T47D (cell line): ENCODE results near the gene DBET.
"Not testable (repeated sequence)": the region's sequence is repeated elsewhere in the genome, so short reads cannot be mapped to it uniquely, and the experiment has no call there.

Experiments
- DNase-seq, 2 experiments: peaks; one replicate each; pipeline versions ENCODE4 v3.0.0 to v3.0.0-alpha.2; 2011 to 2012; ENCODE audit warnings: low read depth in 1 of 2, low spot score in 1 of 2
- in situ Hi-C: cut with HindIII; loops from 2 replicates; pipeline ENCODE4 v1.10.0; 2016; ENCODE audit warnings: low sequenced_read_pairs, low pct_unique_long_range_greater_than_20kb

DBET gene

DNA sequence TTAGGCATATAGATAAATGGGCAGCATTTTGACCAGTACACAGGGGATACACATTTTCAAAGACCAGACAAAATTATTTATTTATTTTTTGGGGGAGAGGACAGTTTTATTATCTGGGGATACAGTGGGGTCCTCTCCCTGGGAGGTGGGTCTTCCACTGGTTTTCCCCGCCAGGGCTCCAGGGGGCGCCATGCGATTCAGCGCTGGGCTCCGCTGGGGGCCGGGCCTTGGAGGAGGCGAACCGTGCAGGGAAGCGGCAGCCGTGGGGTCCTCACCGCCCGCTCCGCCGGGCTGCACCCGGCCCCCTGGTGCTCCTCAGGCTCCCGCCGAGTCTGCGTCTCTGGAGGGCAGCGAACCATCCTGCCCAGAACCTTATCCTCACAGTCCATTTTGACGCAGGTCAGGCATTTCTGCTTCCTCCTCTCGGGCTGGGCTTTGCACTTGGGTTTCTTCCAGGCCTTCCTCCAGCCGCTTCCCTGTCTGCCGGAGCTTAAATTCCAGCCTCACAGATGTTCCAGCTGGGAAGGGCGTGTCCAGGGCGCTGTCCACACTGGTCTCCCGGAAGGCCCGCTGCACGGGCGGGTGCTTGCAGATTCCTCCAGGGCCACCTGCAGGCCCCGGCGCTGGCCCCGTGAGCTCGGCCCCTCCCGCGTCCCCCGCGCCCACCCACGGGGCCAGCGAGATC lies 26.5 kb upstream of the DBET start:
- in situ Hi-C loops, DNase-seq: not testable (repeated sequence)

DNA sequence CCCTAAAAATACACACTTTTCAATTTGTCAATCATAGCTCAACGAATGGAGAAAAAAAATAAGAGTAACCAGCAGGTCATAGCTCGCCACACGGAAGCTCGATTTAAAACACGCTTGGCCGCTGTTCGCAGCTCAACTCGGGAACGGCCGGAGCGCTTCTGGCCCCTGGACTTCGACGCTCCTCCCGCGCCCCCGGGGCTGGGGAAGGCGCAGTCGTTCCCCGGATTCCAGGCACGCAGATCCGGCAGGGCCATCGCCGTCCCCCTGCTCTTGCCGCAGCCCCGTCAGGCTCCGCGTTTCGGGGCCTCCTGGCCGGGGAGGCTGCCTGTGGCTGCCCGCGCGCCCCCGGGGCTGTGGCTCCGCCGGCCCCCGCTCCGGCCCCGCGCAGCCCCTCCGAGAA lies 23.4 kb upstream of the DBET start:
- in situ Hi-C loops = not testable (repeated sequence)

DNA sequence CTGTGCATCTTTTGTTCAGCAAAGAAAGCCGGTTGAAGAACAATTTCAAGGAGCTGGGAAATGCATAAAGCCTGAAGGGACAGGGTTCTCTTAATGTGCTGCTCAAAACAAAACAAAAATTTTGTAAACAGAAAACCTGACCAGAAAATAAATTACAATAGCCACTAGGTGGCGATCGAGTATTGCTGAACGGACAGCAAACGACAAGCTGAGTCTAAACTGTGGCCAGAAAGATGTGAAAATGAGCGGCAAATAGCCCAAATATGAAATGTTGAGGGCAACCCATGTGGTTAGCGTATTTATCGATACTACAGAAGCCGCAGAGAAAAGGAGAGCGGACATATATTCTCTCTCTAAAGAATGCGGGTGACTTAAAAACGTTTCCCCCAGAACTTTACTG lies 16.7 kb upstream of the DBET start:
- in situ Hi-C loops = not testable (repeated sequence)

More for the DNA sequence above, 23.4 kb upstream of the DBET start:
- not testable (repeated sequence) for DNase-seq

DNA sequence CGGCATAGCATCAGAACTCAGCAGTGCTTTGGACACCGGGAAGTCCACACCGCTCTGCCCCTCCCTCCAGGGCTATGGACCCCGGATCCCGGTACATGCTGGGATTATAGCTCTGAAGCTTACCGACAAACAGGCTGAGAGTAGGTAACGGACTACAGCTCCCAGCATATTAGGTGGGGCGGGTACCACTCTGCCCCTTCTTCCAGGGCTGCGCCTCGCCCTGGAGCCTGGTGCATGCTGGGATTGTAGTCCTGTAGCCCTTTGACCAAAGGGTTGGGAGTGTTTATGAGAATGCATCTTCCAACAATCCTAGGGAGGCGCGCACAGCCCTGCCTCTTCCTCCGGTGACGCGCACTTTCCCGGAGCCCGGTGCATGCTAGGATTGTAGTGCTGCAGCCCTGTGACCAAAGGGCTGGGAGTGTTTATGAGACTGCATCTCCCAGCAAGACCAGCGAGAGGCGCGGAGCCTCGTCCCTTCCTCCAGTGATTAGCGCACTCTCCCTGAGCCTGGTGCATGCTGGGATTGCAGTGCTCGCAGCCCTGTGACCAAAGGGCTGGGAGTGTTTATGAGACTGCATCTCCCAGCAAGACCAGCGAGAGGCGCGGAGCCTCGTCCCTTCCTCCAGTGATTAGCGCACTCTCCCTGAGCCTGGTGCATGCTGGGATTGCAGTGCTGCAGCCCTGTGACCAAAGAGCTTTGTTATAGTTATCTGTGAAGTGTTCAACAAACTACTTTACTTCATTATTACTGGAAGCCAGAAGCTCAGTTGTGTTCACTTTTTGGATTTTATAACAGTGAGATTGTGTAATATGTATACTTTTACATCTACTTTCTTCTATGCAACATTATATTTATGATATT lies 14.7 kb upstream of the DBET start:
- in situ Hi-C loops = not testable (repeated sequence)

More for the DNA sequence above, 16.7 kb upstream of the DBET start:
- DNase-seq = not testable (repeated sequence)

DNA sequence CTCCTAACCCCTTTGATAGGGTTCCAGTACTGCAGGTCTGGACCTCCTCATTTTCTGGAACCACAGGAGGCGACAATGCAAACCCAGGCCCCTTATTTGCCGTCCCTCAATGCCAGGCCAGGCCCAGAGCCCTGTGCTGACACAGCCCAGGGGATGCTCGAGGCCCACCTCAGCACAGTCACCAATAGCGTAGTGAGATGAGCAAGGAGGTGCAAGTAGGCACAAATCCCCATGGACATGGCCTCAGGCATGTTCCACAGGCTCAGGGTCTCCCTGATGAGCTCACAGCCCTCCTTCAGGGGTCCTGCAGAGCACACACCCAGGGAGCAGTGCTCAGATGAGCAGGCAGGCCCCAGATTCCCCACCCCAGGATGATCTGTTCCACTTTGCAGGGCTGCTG lies 5.3 kb upstream of the DBET start:
- in situ Hi-C loops, DNase-seq: not testable (repeated sequence)

More for the DNA sequence above, 14.7 kb upstream of the DBET start:
- DNase-seq = not testable (repeated sequence)

DNA sequence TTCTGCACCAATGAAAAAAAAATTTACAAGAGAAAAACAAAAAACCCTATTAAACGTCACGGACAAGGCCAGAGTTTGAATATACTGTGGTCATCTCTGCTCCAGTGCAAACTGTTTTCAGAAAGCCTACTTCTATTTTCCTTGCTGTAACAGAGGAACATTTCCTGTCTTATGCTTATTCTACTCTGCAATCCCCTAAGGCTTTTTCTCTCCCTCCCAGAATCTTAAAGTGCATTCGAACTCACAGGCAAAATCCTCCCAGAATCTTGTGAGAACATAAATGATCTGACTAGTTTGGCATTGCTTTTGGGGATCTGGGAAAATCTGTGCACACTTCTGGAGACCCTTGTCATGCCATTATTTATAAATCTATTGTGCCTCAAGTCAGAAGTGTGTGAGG lies 503 bp downstream of the DBET start:
- DNase-seq = peak in 1 of 2 experiments; percentile 44
- in situ Hi-C loops = not testable (repeated sequence)

DNA sequence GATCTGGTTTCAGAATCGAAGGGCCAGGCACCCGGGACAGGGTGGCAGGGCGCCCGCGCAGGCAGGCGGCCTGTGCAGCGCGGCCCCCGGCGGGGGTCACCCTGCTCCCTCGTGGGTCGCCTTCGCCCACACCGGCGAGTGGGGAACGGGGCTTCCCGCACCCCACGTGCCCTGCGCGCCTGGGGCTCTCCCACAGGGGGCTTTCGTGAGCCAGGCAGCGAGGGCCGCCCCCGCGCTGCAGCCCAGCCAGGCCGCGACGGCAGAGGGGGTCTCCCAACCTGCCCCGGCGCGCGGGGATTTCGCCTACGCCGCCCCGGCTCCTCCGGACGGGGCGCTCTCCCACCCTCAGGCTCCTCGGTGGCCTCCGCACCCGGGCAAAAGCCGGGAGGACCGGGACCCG lies 4.0 kb downstream of the DBET start:
- in situ Hi-C loops = not testable (repeated sequence)

DNA sequence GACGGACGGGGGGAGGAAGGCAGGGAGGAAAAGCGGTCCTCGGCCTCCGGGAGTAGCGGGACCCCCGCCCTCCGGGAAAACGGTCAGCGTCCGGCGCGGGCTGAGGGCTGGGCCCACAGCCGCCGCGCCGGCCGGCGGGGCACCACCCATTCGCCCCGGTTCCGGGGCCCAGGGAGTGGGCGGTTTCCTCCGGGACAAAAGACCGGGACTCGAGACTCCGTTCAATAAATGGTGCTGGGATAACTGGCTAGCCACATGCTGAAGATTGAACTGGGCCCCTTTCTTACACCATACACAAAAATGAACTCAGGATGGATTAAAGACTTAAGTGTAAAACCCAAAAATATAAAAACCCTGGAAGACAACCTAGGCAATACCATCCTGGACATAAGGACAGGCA lies 28.8 kb downstream of the DBET start:
- DNase-seq, in situ Hi-C loops: not testable (repeated sequence)

More for the DNA sequence above, 4.0 kb downstream of the DBET start:
- DNase-seq = not testable (repeated sequence)

DNA sequence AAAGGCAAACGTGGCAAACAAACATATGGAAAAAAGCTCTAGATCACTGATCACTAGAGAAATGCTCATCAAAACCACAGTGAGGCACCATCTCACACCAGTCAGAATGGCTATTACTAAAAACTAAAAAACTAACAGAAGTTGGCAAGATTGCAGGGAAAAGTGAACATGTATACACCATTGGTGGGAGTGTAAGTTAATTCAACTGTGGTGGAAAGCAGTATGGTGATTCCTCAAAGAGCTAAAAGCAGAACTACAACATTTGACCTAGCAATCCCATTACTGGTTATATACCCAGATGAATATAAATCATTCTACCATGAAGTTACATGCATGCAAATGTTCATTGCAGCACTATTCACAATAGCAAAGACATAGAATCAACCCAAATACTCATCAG lies 29.7 kb downstream of the DBET start:
- in situ Hi-C loops = not testable (repeated sequence)

DNA sequence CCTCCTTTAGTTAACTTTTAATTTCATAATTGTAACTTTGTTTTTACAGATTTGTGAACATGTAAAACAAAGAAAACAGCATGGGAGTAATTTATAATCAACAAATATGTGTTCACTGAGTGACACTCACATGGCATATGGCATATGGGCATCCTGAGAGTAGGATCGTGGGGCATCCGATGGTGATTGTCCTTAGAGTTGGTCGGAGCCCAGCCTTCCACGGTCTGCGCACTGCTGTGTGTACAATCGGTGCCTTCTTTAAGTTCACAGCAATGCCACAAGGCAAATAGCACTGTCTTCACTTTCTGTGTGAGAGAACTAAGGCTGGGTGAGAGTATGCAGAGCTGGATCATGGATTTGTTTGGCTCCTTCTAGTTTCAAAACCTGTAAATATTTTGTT lies 31.0 kb downstream of the DBET start:
- DNase-seq, in situ Hi-C loops: not testable (repeated sequence)

More for the DNA sequence above, 29.7 kb downstream of the DBET start:
- DNase-seq = not testable (repeated sequence)

DNA sequence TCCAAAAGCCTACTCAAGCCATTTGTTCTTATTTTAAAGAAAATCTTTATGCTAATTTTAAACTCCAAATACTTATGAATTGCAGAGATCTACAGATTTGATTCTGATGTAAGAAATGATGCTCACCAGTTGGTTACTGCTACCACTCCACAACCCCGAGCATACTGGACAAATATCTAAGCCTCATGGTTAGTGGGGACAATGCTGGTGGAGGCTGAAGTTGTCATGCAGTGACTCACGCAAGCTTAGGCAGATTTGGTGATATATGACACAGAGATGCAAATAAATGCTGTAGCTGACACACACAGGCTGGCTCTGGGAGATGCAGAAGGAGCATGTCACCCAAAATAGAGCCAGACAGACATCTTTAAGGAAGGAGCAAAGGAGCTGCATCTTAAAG lies 35.3 kb downstream of the DBET start:
- in situ Hi-C loops, DNase-seq: not testable (repeated sequence)

DNA sequence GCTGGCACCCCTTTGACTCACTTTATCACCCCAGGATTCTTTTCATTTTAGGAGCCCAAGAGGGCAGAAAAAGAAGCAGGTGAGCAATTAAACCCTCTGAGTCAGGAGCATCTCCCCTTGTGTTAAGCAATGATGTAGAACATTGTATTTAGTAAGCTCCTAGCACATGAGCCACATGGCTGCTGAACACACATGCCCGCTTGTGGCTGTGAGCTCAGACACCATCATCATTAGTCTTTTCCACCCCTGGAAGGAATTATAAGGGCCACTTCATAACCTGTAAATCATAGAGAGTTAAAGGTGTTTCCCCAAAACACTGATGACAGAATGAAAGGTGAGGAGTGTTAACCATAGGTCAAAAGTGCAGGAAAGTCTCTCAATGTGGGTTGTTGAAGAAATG lies 37.2 kb downstream of the DBET start:
- in situ Hi-C loops, DNase-seq: not testable (repeated sequence)

DNA sequence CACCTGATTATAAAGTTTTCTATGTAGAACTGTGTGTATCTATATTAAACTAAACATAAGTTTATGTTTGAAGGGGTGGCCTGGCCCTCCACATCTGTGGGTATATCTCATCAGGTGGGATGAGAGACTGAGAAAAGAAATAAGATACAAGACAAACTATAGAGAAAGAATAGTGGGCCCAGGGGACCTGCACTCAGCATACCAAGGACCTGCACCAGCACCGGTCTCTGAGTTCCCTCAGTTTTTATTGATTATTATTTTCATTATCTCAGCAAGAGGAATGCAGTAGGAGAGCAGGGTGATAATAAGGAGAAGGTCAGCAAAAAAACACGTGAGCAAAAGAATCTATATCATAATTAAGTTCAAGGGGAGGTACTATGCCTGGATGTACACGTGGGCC lies 41.9 kb downstream of the DBET start:
- DNase-seq, in situ Hi-C loops: not testable (repeated sequence)

DNA sequence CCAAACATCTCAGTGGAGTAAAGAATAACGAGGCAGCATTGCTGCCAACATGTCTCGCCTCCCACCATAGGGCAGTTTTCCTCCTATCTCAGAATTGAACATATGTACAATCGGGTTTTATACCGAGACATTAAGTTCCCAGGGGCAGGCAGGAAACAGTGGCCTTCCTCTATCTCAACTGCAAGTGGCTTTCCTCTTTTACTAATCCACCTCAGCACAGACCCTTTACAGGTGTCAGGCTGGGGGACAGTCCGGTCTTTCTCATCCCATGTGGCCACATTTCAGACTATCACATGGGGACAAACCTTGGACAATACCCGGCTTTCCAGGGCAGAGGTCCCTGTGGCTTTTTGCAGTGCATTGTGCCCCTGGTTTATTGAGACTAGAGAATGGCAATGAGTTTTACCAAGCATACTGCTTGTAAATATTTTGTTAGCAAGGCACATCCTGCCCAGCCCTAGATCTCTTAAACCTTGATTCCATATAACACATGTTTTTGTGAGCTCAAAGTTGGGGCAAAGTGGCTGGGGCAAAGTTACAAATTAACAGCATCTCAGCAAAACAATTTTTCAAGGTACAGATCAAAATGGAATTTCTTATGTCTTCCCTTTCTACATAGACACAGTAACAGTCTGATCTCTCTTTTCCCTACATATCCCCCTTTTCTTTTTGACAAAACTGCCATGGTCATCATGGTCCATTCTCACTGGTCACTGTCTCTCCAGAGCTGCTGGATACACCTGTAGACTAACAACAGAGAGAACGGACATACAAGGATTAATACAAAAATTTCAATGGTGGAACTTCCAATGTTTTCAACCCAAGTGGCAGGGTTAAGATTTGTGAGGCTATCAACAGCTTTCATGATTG lies 42.5 kb downstream of the DBET start:
- in situ Hi-C loops, DNase-seq: not testable (repeated sequence)

DNA sequence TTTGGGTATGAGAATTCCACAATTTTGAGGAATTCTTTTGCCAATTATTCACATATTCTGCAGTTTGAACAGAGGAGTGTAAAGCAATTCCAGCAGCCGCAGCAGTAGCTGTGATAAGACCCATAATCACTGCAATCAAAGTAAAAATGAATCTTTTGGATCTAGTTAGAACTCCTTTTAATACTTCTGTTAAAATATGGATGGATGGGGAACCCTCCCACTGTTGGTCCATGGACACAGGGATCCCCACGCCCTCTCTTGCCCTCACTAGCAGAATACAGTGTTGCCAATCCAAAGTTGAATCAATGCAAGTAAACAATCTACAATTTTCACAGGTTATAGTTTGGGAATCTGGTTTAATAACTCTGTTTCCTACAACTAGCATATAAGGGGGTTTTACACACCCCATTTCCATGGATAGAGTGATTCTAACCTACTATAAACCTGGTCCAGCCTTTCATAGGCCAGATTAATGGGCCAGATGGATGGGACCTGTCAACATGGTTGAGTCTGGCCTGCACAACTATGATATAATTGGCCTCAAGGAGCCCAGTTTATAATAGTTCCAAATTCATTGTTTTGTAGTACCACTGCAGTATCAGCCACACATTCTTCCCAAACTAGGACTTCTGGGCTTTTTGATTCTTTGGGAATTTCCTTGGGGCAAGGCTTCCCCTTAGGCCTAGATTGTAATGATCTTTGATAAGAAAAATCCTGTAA lies 43.6 kb downstream of the DBET start:
- in situ Hi-C loops, DNase-seq: not testable (repeated sequence)

DNA sequence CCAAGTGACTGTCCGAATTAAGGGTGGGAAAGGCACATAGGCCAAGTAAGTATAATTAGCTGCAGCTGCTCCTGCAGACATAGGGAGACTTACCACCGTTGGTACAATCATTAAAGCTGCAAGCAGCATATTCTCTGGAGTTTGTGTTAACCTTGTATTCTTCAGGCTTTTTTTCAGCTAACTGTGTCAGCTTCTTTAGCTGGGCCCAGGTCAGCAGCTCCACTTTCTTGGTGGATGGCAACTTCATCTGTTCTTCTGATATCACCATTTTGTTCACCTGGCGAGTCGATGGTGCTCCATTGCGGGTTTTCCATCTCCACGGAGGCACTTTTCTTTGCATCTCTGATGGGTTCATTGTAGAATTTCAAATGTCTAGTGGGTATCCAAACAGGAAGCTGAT lies 44.5 kb downstream of the DBET start:
- in situ Hi-C loops, DNase-seq: not testable (repeated sequence)

DNA sequence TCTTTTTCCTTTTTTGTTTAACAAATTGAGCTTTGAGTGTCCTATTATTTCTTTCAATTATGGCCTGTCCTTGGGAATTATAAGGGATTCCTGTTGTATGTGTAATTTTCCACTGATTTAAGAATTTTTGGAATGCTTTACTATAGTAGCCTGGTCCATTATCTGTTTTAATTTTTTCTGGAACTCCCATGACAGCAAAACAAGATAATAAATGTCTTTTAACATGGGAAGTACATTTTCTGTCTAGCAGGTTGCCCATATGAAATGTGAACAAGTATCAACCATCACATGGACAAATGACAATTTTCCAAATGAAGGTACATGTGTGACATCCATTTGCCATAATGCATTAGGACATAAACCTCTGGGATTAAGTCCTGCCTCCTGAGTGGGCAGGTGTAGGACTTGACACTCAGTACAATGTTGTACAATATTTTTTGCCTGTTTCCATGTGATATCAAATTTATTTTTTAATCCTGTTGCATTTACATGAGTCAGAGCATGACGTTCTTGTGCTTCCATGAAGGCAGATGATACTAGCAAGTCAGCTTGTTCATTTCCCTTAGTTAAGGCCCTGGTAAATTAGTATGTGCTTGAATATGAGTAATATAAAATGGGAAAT lies 45.2 kb downstream of the DBET start:
- DNase-seq, in situ Hi-C loops: not testable (repeated sequence)
